Effector memory CD8-positive, alpha-beta T cell (primary cell): ENCODE results near the gene SUN3.

Experiments used
- ATAC-seq: fragments of 150-1000 bp; cut with Tn5 transposase; replicated peaks from 2 replicates; pipeline ENCODE4 v1.10.0; 2021; ENCODE audit warnings: mild to moderate bottlenecking, moderate library complexity
- DNase-seq, 3 experiments: peaks; one replicate each; pipeline ENCODE4 v3.0.0; 2021
- H3K27ac Mint-ChIP-seq, 2 donors: one replicate each; pipeline ENCODE4 v1.8.0; 2022; ENCODE audit warnings: mild to moderate bottlenecking in 2 of 2, mixed read lengths in 2 of 2, moderate library complexity in 2 of 2
- H3K27me3 Mint-ChIP-seq, 2 donors: one replicate each; pipeline ENCODE4 v1.8.0; 2022; ENCODE audit warnings: mixed read lengths in 2 of 2
- H3K36me3 Mint-ChIP-seq: one replicate; pipeline ENCODE4 v1.8.0; 2022; ENCODE audit warnings: mild to moderate bottlenecking, moderate library complexity, mixed read lengths; ENCODE audit not compliant: insufficient read depth
- H3K4me1 Mint-ChIP-seq, 2 donors: one replicate each; pipeline ENCODE4 v1.8.0; 2022; ENCODE audit warnings: low read depth in 2 of 2, mixed read lengths in 2 of 2
- H3K4me3 Mint-ChIP-seq, 2 donors: one replicate each; pipeline ENCODE4 v1.8.0; 2022; ENCODE audit warnings: mild to moderate bottlenecking in 2 of 2, mixed read lengths in 2 of 2, moderate library complexity in 2 of 2
- H3K9me3 Mint-ChIP-seq, 2 donors: one replicate each; pipeline ENCODE4 v1.8.0; 2022; ENCODE audit warnings: mixed read lengths in 2 of 2

Gene SUN3

DNA sequence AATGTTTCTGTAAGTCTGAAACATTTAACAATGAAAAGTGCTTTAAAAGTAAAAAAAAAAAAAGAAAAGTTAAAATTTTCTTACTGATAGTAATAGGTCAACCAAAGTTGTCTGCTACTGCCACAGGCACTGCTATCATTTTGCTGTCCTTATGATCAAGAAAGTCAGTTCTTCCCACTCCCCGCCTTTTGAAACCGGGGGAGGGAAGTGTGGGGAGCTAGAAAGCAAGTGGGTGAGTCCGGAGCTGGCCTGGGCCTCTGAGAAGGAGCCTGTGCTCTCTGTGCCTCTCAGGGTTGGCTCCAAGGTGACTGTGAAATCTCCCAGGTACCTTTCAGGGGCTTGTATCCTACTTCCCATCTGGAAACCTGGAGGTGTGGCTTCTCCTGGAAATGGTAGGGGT, 13.7 kb upstream of the SUN3 start:
- Mint-ChIP-seq H3K36me3 (peaks cover 5% of the 10 kb centered on the region), H3K9me3 (no peaks in the 10 kb centered on the region)
- no peak for ATAC-seq

DNA sequence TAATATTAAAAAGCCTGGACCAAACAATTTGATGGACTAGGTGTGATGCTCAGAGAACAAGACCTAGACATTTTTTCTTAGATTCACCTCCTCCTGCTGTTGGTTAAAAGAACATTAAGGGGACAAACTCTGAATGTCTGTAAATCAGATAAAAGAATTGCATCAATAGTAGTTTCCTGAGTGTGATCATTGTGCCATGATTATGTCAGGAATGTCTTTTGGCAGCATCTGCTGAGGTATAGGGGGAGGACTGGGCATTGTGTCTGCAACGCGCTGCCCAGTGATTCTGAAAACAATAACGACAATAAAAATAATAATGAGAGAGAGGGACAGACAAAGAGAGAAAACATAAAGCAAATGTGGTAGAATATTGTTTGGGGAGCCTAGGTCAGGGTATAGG, 13.3 kb upstream of the SUN3 start:
- ATAC-seq (no peak), DNase-seq (no peak)
- Mint-ChIP-seq H3K36me3 (peaks cover 5% of the 10 kb centered on the region), H3K27ac (peak overlapping the region in 1 of 2 donors; percentile 19), H3K9me3 (no peaks in the 10 kb centered on the region), H3K4me1 (peaks cover 17 to 24% of the 10 kb centered on the region in 2 donors), H3K4me3 (no peak overlapping the region), H3K27me3 (peaks cover 0 to 1% of the 10 kb centered on the region in 2 donors)

More for the DNA sequence above, 13.7 kb upstream of the SUN3 start:
- Mint-ChIP-seq H3K4me3 (no peak overlapping the region), H3K4me1 (peaks cover 17 to 24% of the 10 kb centered on the region in 2 donors), H3K27ac (peak overlapping the region in 1 of 2 donors; percentile 19), H3K27me3 (no peaks in the 10 kb centered on the region)
- no peak for DNase-seq

DNA sequence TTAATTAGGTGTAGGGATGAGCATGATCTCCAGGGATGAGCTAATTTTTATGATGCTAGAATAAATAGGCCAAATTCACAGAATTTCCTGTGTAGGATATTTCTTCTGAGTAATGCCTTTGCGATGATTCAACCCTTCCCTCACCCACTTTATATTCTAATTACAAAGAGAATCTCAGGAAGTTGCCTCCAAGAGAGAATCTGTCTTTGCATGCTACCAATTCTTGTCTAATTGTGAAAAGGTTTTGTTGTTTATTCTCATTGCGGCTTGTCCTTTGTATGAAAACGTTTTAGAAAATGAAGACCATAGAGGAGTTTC, 12.7 kb upstream of the SUN3 start:
- H3K4me1 Mint-ChIP-seq = peaks cover 17 to 24% of the 10 kb centered on the region in 2 donors
- H3K27ac Mint-ChIP-seq = no peak overlapping the region
- no peak for DNase-seq
- H3K4me3 Mint-ChIP-seq = no peak overlapping the region
- no peak for ATAC-seq
- H3K36me3 Mint-ChIP-seq = peaks cover 5% of the 10 kb centered on the region
- no peaks in the 10 kb centered on the region for H3K9me3 Mint-ChIP-seq
- peaks cover 4 to 7% of the 10 kb centered on the region in 2 donors for H3K27me3 Mint-ChIP-seq

DNA sequence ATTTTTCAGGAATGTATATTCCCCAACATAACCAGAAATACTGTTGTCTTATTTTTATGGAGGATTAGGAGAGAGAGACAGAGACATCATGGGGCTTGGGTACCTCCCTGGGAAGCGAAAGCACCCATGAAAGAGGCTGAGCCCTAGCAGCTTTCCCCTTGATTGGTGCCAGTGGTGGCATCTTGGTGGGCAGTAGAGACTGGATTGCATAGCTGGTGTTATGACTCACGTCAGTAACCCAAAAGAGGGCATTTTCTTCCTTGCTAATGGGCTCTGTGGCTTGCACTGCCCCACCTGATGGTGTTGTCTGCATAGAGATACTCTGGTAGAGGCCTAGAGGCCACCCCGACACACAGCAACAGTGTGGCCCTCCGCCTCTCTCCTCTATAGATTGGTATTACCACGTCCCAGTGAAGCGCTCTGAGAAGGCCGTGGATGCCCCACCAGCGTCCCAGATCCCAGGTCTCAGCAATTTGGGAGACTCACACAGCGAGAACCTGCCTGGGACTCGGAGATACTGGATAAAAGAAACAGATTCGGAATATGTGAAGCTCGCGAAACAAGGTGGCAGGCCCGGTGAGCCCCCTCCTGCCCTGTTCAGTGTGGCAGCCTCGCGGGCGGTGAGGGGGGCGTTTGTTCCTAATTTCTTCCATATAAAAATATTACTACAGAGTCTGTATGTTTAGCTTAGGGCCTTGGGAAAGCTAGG, 12.2 kb upstream of the SUN3 start:
- Mint-ChIP-seq H3K4me3 (no peak overlapping the region), H3K27ac (peak overlapping the region in 1 of 2 donors; percentile 44), H3K36me3 (peaks cover 5% of the 10 kb centered on the region), H3K9me3 (no peaks in the 10 kb centered on the region), H3K27me3 (peaks cover 9 to 12% of the 10 kb centered on the region in 2 donors), H3K4me1 (peaks cover 17 to 21% of the 10 kb centered on the region in 2 donors)
- DNase-seq = no peak
- ATAC-seq = no peak

DNA sequence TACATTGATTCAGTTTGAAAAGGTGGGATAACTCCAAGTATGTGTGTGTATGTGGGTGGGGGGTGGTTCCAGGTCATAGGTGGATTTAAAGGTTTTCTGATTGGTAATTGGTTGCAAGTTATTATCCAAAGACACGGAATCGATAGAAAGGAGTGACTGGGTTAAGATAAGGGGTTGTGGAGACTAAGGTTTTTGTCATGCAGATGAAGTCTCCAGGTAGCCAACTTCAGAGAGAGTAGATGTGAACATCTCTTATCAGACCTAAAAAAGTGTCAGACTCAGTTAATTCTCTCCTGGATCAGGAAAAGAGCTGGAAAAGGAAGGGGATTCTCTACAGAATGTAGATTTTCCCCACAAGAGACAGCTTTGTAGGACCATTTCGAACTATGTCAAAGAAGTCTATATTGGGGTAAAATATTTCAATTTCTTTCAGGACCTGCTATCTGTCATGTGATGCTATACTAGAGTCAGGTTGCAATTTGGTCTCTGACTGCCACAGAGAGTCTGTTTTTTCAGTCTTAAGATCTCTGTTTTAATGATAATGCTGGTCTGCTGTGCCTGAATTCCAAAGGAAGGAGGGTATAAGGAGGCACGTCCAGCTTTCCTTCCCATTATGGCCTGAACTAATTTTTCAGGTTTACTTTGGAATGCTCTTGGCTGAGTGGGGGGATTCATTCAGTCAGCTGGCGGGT, 10.1 kb upstream of the SUN3 start:
- peaks cover 7 to 13% of the 10 kb centered on the region in 2 donors for H3K4me1 Mint-ChIP-seq
- ATAC-seq = no peak
- no peak for DNase-seq

DNA sequence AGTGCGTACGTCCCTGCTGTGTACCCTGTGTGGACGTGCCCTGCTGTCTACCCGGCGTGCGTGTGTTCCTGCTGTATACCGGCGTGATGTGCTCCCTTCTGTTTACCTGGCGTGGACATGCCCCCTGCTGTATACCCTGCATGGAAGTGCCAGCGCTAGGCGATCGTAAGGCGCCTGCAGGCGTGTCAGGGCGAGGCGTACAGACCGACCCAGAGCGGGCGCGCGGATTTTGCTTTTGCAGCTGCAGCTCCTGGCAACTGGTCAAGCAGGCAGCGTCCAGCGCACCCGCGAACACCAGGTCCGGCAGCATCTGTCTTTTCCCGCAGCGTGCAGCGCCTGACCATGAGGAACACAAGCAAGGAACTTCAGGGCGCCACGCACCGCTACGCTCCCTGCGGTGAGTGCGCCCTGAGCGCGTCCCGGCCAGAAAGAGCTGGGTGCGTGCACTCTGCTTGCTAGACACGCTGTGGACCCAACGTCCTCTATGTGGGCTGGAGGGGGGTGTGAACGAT, 7.1 kb upstream of the SUN3 start:
- Mint-ChIP-seq H3K27ac (peak overlapping the region; percentile 85 to 86), H3K27me3 (peaks cover 13 to 27% of the 10 kb centered on the region in 2 donors), H3K4me1 (peaks cover 7 to 8% of the 10 kb centered on the region in 2 donors), H3K4me3 (peak overlapping the region; percentile 82 to 87), H3K36me3 (peaks cover 8% of the 10 kb centered on the region), H3K9me3 (no peaks in the 10 kb centered on the region)
- ATAC-seq = no peak
- DNase-seq = peak in 1 of 3 experiments; percentile 8

More for the DNA sequence above, 10.1 kb upstream of the SUN3 start:
- Mint-ChIP-seq H3K27ac (no peak overlapping the region), H3K27me3 (peaks cover 13 to 17% of the 10 kb centered on the region in 2 donors), H3K4me3 (no peak overlapping the region), H3K9me3 (no peaks in the 10 kb centered on the region), H3K36me3 (peaks cover 8% of the 10 kb centered on the region)

DNA sequence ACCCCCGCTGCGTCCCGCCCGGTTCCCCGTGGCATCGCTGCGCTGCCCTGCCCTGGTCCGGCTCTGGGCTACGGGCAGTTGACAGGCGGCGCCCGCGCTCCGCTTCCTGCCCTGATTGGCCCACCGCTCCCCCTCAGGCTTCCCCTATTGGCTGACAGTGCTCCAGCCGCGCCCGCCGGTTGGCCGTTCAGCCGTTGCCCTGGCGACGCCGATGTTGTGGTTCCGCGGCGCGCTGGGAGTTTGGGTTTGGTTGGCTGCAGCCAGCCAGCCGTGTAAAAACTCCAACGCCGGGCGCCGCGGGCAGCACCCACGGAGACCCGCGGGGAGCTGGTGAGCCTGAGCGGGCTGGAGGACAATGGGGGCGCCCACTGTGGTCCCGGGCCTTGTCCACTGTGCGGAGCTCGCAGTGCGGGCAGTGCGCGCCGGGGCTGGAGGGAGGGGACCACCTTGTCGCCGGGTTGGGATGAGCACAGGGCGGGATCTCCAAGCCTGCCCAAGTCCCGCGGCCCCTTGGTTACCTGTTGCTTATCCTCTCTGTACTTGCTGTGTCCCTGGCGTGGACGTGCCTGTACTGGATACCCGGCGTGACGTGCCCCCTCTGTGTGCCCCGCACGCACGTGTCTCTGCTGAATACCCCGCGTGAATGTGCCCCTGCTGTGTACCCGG, 6.5 kb upstream of the SUN3 start, which contains the start of gene C7orf57:
TSS of gene C7orf57 (plus strand) at position 243 of the 666 bp plus-strand sequence. CDS start 766 bp downstream, outside the sequence.
- H3K27ac Mint-ChIP-seq = peak within 1 kb of the TSS; percentile 85 to 86
- peaks cover 7 to 8% of the 10 kb centered on the region in 2 donors for H3K4me1 Mint-ChIP-seq
- peak within 1 kb of the TSS; percentile 82 to 87 for H3K4me3 Mint-ChIP-seq
- peaks cover 8% of the 10 kb centered on the region for H3K36me3 Mint-ChIP-seq
- peak; percentile 80 to 83 (median 81) for DNase-seq
- peak; percentile 93 for ATAC-seq
- H3K27me3 Mint-ChIP-seq = peaks cover 15 to 28% of the 10 kb centered on the region in 2 donors
- H3K9me3 Mint-ChIP-seq = no peaks in the 10 kb centered on the region

DNA sequence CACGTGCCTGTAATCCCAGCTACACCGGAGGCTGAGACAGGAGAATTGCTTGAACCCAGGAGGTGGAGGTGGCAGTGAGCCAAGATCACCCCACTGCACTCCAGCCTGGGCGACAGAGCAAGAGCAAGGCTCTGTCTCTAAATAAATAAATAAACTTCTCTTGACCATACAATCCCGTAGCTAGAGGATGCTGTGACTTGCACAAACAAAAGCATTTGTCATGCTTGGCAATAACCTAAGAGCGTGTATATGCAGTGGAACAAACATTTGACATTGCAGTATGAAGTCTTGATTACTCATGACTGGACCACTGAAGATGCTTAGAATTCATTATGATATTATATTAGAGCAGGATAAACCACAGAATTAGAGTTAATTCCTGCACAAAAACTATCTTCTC, 5.0 kb upstream of the SUN3 start:
- Mint-ChIP-seq H3K4me3 (no peak overlapping the region), H3K4me1 (peaks cover 7 to 8% of the 10 kb centered on the region in 2 donors), H3K27me3 (peaks cover 29 to 43% of the 10 kb centered on the region in 2 donors), H3K36me3 (peaks cover 8% of the 10 kb centered on the region), H3K27ac (no peak overlapping the region), H3K9me3 (no peaks in the 10 kb centered on the region)
- no peak for DNase-seq
- no peak for ATAC-seq

DNA sequence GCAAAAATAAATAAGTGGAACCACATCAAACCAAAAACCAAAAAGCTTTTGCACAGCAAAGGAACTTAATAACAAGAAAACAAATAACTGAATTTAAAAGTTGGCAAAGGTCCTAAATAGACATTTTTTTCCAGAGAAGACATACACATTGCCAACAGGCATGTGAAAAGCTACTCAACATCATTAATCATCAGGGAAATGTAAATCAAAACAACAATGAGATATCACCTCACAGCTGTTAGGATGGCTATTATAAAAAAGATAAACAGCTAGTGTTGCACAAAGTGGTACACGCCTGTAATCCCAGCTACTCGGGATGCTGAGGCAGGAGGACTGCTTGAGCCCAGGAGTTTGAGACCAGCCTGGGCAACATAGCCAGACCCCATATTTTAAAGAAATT, 2.2 kb upstream of the SUN3 start:
- DNase-seq (no peak), ATAC-seq (no peak)
- no peak overlapping the region for H3K4me3 Mint-ChIP-seq
- peaks cover 5% of the 10 kb centered on the region in 2 donors for H3K4me1 Mint-ChIP-seq
- peaks cover 8% of the 10 kb centered on the region for H3K36me3 Mint-ChIP-seq
- H3K9me3 Mint-ChIP-seq = no peaks in the 10 kb centered on the region
- peaks cover 24 to 34% of the 10 kb centered on the region in 2 donors for H3K27me3 Mint-ChIP-seq
- H3K27ac Mint-ChIP-seq = no peak overlapping the region

DNA sequence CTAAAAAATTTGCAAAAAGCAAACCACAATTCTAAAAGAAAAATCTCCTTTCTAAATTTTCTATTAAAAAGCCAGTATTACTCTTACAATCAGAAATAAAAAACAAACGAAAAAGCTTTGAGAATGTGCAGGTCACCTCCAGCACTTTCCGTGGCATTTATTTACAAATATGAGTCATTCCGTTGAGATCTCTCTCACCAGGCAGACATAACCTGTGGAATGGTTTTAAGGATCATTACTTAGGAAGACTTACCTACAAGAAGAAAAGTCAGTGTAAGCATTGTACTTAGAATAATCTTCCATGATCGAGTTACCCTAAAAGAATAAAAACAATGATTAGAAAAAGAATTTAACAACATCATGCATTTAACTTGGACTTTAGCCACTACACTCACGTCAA, 3.3 kb downstream of the SUN3 start:
- ATAC-seq (no peak), DNase-seq (no peak)
- Mint-ChIP-seq H3K9me3 (peaks cover 4 to 8% of the 10 kb centered on the region in 2 donors), H3K36me3 (no peaks in the 10 kb centered on the region), H3K27me3 (peaks cover 20% of the 10 kb centered on the region in 2 donors), H3K4me1 (no peaks in the 10 kb centered on the region), H3K27ac (no peak overlapping the region), H3K4me3 (no peak overlapping the region)

DNA sequence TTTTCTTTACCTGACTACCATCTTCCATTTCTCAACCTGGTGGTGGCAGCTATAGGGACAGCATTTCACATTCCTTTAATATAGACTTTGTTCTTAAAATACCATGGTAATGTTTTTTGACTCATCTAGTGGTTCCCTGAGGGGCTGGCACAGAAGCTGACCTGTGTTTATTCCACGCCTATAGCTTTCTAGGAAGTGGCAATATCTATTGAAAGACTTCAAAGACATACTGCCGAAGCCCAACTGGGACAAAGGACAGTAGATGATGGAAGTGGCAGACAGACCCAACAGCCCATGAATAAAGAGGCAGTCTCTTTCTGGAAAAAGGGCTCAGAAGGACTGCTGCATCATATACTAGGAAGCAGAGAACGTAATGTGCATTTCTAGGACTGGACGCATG, 11.2 kb downstream of the SUN3 start:
- H3K36me3 Mint-ChIP-seq = no peaks in the 10 kb centered on the region
- peaks cover 0 to 7% of the 10 kb centered on the region in 2 donors for H3K4me1 Mint-ChIP-seq
- peaks cover 0 to 8% of the 10 kb centered on the region in 2 donors for H3K9me3 Mint-ChIP-seq
- H3K27ac Mint-ChIP-seq = no peak overlapping the region
- ATAC-seq = no peak
- no peak overlapping the region for H3K4me3 Mint-ChIP-seq
- no peak for DNase-seq
- H3K27me3 Mint-ChIP-seq = peaks cover 27 to 33% of the 10 kb centered on the region in 2 donors

DNA sequence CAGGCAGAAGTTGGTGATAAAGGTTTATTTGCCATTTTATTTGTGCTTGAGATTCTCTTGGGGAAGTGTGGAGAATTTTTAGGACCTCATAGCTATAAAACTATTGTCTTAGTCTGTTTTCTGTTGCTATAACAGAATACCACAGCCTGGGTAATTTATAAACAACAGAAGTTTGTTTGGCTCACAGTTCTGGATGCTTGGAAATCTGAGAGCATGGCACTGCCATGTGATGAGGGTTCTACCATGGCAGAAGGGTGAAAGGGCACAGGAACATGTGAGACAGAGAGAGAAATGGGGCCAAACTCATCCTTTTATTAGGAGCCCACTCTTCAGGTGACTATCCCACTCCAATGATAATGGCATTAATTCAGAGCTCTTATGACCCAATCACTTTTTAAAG, 12.3 kb downstream of the SUN3 start:
- Mint-ChIP-seq H3K4me1 (peaks cover 1 to 7% of the 10 kb centered on the region in 2 donors), H3K9me3 (peaks cover 0 to 8% of the 10 kb centered on the region in 2 donors), H3K27ac (no peak overlapping the region), H3K27me3 (peaks cover 27 to 33% of the 10 kb centered on the region in 2 donors), H3K4me3 (no peak overlapping the region), H3K36me3 (no peaks in the 10 kb centered on the region)
- ATAC-seq = no peak
- no peak for DNase-seq

DNA sequence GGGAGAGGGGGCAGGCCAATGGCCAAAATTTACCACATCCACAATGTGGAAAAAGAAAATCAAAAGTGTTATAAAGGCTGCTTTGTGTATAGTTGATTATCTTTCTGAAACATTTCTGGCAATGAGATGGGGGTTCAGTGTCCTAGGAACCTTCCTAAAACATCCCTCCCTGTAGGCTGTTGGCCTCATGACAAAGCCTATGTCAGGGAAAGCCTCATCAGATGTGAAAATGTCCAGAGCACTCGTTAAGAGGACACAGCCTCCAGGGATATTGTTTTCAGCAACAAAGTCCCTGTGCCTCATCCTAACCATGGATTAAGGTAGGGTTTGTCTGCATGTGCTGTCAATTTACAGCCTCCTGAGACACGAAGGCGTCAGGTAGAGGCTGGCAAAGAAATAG, 17.0 kb downstream of the SUN3 start:
- Mint-ChIP-seq H3K36me3 (no peaks in the 10 kb centered on the region), H3K4me3 (no peak overlapping the region), H3K9me3 (no peaks in the 10 kb centered on the region), H3K27ac (no peak overlapping the region), H3K27me3 (peaks cover 15 to 27% of the 10 kb centered on the region in 2 donors), H3K4me1 (peaks cover 1 to 7% of the 10 kb centered on the region in 2 donors)
- DNase-seq (no peak), ATAC-seq (no peak)
